HG03520 (cell line): ENCODE data around the gene SFTPA1.
"Not testable (repeated sequence)": the region's sequence is repeated elsewhere in the genome, so short reads cannot be mapped to it uniquely, and the experiment has no call there.

Experiments used
- ATAC-seq: cut with Tn5 transposase; IDR thresholded peaks from one replicate; pipeline ENCODE4 v1.9.1; 2021; ENCODE audit warnings: mild to moderate bottlenecking, moderate library complexity; ENCODE audit not compliant: unreplicated experiment

The SFTPA1 gene

GRCh38 chr10:79608505-79609375 is 2.0 kb upstream of the SFTPA1 start:
- ATAC-seq, result no peak

GRCh38 chr10:79611193-79611976 is 646 bp downstream of the SFTPA1 start:
- not testable (repeated sequence) for ATAC-seq

GRCh38 chr10:79615577-79615976 is 4.8 kb downstream of the SFTPA1 start:
- no peak for ATAC-seq

- ATAC-seq, result no peak
These were observed 5.4 kb downstream of the SFTPA1 start for GRCh38 chr10:79616164-79616563.

- ATAC-seq, result not testable (repeated sequence)
These were observed 12.9 kb downstream of the SFTPA1 start for GRCh38 chr10:79623663-79624062.

GRCh38 chr10:79627075-79627474 is 16.3 kb downstream of the SFTPA1 start:
- no peak for ATAC-seq

GRCh38 chr10:79628083-79628482 is 17.3 kb downstream of the SFTPA1 start:
- no peak for ATAC-seq

- no peak for ATAC-seq
These were observed 18.5 kb downstream of the SFTPA1 start for GRCh38 chr10:79628988-79629954.

- ATAC-seq, result no peak
These were observed 19.2 kb downstream of the SFTPA1 start for GRCh38 chr10:79629955-79630327.

GRCh38 chr10:79636654-79637199 is 26.0 kb downstream of the SFTPA1 start:
- not testable (repeated sequence) for ATAC-seq

GRCh38 chr10:79638318-79638717 is 27.6 kb downstream of the SFTPA1 start:
- no peak for ATAC-seq

- ATAC-seq, result not testable (repeated sequence)
These were observed 42.0 kb downstream of the SFTPA1 start for GRCh38 chr10:79652695-79653094.

- not testable (repeated sequence) for ATAC-seq
These were observed 52.5 kb downstream of the SFTPA1 start for GRCh38 chr10:79663287-79663686.

GRCh38 chr10:79664686-79665085 is 53.9 kb downstream of the SFTPA1 start:
- ATAC-seq, result not testable (repeated sequence)
